Mesodermal cell (in vitro differentiated cells): ENCODE results near the gene FMO4.
"Not testable (repeated sequence)": the region's sequence is repeated elsewhere in the genome, so short reads cannot be mapped to it uniquely, and the experiment has no call there.

Experiments
- H3K27ac ChIP-seq: 2 replicates; pipeline ENCODE4 v1.7.0; 2013; ENCODE audit warnings: mild to moderate bottlenecking, low read depth, low read length, moderate library complexity; ENCODE audit not compliant: severe bottlenecking
- H3K36me3 ChIP-seq: 2 replicates; pipeline ENCODE4 v1.7.1; 2013; ENCODE audit warnings: mild to moderate bottlenecking, low read length, moderate library complexity; ENCODE audit not compliant: control insufficient read depth, insufficient read depth
- H3K4me1 ChIP-seq: one replicate; pipeline ENCODE4 v1.7.1; 2013; ENCODE audit warnings: mild to moderate bottlenecking, low read length; ENCODE audit not compliant: insufficient read depth, control insufficient read depth, poor library complexity, severe bottlenecking
- H3K4me3 ChIP-seq: 2 replicates; pipeline ENCODE4 v1.7.0; 2013; ENCODE audit warnings: low read length, control low read depth, mild to moderate bottlenecking; ENCODE audit not compliant: insufficient read depth, poor library complexity, severe bottlenecking; ENCODE audit errors: extremely low read depth
- H3K9me3 ChIP-seq: 2 replicates; pipeline ENCODE4 v1.7.1; 2013; ENCODE audit warnings: mild to moderate bottlenecking, low read length, moderate library complexity; ENCODE audit not compliant: control insufficient read depth
- WGBS, 2 experiments: methylation state at CpG; one replicate each; pipeline ENCODE4 v1.1.5; 2013; ENCODE audit warnings: missing lambda C conversion rate in 2 of 2; ENCODE audit not compliant: insufficient coverage in 2 of 2; 5-methylcytosine and 5-hydroxymethylcytosine counted together

FMO4 gene

GRCh38 chr1:171357179-171357578, 43.2 kb downstream of the FMO4 start:
- Histone ChIP-seq H3K4me1 (no peaks in the 10 kb centered on the region), H3K4me3 (no peak overlapping the region), H3K36me3 (no peaks in the 10 kb centered on the region), H3K9me3 (no peaks in the 10 kb centered on the region), H3K27ac (no peak overlapping the region)
- WGBS, 2 experiments: 60 to 100% methylated on average over 2 of the region's 4 CpGs

GRCh38 chr1:171359355-171359648, 45.3 kb downstream of the FMO4 start:
- not testable (repeated sequence) for H3K4me1 ChIP-seq, H3K36me3 ChIP-seq, H3K9me3 ChIP-seq, H3K4me3 ChIP-seq, H3K27ac ChIP-seq
- 89 to 96% methylated on average over 3 to 6 of the region's 7 CpGs for WGBS, 2 experiments

GRCh38 chr1:171359731-171360527, 45.9 kb downstream of the FMO4 start:
- H3K36me3 ChIP-seq, H3K9me3 ChIP-seq, H3K4me1 ChIP-seq, H3K27ac ChIP-seq, H3K4me3 ChIP-seq: not testable (repeated sequence)
- 81 to 84% methylated on average over 6 to 8 of the region's 9 CpGs for WGBS, 2 experiments

DNA sequence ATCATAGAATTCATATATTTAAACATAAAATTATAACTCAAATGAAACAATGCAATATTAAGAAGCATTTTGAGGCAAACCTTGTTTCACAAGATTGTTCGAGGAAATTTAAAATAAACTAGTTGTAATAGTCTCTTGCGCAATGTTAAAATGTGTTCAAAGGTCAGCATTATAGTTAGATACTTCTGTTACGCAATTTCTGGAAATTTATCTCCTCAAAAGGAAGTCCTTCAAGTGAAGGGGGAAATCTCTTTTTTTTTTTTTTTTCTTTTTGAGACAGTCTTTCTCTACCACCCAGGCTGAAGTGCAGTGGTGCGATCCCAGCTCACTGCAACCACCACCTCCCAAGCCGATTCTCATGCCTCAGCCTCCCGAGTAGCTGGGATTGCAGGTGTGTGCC, 52.1 kb downstream of the FMO4 start:
- Histone ChIP-seq H3K36me3 (no peaks in the 10 kb centered on the region), H3K4me3 (no peak overlapping the region), H3K4me1 (no peaks in the 10 kb centered on the region), H3K27ac (no peak overlapping the region), H3K9me3 (no peaks in the 10 kb centered on the region)
- 100% methylated on average over 1 to 4 of the region's 6 CpGs for WGBS, 2 experiments

DNA sequence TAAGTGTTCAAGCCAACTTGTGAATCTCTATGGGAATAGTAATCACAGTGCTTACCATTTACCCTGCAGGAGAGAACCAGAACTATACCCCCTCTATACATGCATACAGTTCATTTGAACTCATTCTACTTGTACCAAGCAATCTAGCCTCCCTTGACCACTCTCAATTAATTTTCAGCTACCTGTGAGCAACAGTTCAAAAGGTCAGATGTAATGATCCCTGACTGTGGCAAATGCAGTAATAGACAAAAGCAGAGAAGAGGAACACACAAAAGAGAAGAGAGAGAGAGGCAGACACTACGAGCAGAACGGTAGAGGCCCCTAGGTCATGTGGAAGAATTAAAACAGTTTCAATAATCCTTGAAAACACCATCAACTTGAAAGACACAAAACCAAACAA, 52.8 kb downstream of the FMO4 start:
- H3K4me1 ChIP-seq: no peaks in the 10 kb centered on the region
- H3K9me3 ChIP-seq: no peaks in the 10 kb centered on the region
- H3K36me3 ChIP-seq: no peaks in the 10 kb centered on the region
- no peak overlapping the region for H3K4me3 ChIP-seq
- no peak overlapping the region for H3K27ac ChIP-seq
- WGBS, 2 experiments: no CpG with 5 or more reads among the region's 2 CpGs

- no peaks in the 10 kb centered on the region for H3K36me3 ChIP-seq
- H3K4me3 ChIP-seq: no peak overlapping the region
- H3K27ac ChIP-seq: no peak overlapping the region
- WGBS, 2 experiments: no CpG with 5 or more reads among the region's 1 CpG
- no peaks in the 10 kb centered on the region for H3K9me3 ChIP-seq
- H3K4me1 ChIP-seq: no peaks in the 10 kb centered on the region
Measured at GRCh38 chr1:171367436-171367835, 53.5 kb downstream of the FMO4 start.

DNA sequence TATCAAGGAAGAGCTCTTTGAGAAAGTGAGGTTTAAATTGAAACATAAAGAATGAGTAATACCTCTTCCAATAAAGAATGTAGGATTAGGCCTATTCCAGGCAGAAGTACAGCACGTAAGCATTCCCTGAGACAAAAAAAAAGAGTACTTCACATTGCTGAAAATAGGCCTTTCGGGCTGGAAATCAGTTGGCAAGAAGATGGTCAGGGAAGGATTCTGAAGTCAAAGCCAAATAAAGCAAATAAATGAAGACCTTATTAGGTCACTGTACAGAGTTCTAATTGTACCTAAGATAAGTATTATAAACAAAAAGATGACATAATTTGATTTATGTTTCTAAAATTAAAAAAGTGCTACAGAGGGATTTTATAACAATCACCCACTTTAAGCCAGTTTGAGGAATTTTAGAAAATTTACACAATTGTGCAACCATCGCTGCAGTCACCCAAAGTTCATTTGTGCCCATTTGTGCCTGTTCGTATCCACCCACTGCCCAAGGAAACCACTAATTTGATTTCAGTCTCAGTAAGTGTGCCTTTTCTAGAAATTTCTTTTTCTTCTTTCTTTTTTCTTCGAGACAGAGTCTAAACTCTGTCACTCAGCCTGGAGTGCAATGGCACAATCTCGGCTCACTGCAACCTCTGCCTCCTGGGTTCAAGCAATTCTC, 58.6 kb downstream of the FMO4 start:
- 87 to 93% methylated on average over 4 of the region's 6 CpGs for WGBS, 2 experiments
- no peak overlapping the region for H3K27ac ChIP-seq
- no peaks in the 10 kb centered on the region for H3K4me1 ChIP-seq
- H3K9me3 ChIP-seq: no peaks in the 10 kb centered on the region
- H3K36me3 ChIP-seq: no peaks in the 10 kb centered on the region
- no peak overlapping the region for H3K4me3 ChIP-seq

DNA sequence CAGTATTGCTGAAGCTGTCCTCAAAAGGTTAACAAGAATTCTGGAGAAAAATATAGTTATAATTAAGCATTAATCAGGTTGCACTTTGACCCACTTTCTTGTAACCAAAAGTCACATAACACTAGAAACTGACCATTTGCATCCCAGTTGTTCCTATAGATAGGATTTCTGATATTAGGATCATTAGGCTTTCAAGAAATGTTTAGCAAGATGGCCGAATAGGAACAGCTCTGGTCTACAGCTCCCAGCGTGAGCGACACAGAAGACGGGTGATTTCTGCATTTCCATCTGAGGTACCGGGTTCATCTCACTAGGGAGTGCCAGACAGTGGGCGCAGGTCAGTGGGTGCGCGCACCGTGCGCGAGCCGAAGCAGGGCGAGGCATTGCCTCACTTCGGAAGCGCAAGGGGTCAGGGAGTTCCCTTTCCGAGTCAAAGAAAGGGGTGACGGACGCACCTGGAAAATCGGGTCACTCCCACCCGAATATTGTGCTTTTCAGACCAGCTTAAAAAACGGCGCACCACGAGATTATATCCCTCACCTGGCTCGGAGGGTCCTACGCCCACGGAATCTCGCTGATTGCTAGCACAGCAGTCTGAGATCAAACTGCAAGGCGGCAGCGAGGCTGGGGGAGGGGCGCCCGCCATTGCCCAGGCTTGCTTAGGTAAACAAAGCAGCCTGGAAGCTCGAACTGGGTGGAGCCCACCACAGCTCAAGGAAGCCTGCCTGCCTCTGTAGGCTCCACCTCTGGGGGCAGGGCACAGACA, 59.6 kb downstream of the FMO4 start:
- not testable (repeated sequence) for H3K27ac ChIP-seq, H3K36me3 ChIP-seq, H3K9me3 ChIP-seq, H3K4me3 ChIP-seq, H3K4me1 ChIP-seq
- 67 to 100% methylated on average over 1 of the region's 32 CpGs for WGBS, 2 experiments

GRCh38 chr1:171379846-171380245, 65.9 kb downstream of the FMO4 start:
- Histone ChIP-seq H3K36me3 (no peaks in the 10 kb centered on the region), H3K4me3 (no peak overlapping the region), H3K27ac (no peak overlapping the region), H3K9me3 (no peaks in the 10 kb centered on the region), H3K4me1 (no peaks in the 10 kb centered on the region)
- WGBS, 2 experiments: no CpG with 5 or more reads among the region's 1 CpG

DNA sequence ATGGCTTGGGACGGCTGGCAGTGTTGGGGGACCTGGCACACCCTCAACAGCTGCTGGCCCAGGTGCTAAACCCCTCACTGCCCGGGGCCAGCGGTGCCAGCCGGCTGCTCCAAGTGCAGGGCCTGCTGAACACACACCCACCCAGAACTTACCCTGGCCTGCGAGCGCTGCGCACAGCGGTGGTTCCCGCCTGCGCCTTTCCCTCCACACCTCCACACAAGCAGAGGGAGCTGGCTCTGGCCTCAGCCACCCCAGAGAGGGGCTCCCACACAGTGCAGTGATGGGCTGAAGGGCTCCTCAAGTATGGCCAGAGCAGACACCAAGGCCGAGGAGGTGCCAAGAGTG, 67.9 kb downstream of the FMO4 start:
- Histone ChIP-seq H3K4me3 (no peak overlapping the region), H3K27ac (no peak overlapping the region), H3K9me3 (no peaks in the 10 kb centered on the region), H3K36me3 (no peaks in the 10 kb centered on the region), H3K4me1 (no peaks in the 10 kb centered on the region)
- WGBS, 2 experiments: 85 to 91% methylated on average over 4 to 5 of the region's 11 CpGs

GRCh38 chr1:171384496-171384895, 70.5 kb downstream of the FMO4 start:
- Histone ChIP-seq H3K27ac (no peak overlapping the region), H3K4me3 (no peak overlapping the region), H3K9me3 (no peaks in the 10 kb centered on the region), H3K4me1 (peaks cover 7% of the 10 kb centered on the region), H3K36me3 (no peaks in the 10 kb centered on the region)
- WGBS, 2 experiments: 80% methylated on average over 1 of the region's 2 CpGs; no CpG with 5 or more reads in 1 of the 2 experiments
